Stimulated activated CD8-positive, alpha-beta memory T cell treated with anti-CD3 and anti-CD28 coated beads, Interleukin-4, amount 100 ng/mL, for 1 hour (primary cell): ENCODE data around the gene CDC42SE2.
"Not testable (repeated sequence)": the region's sequence is repeated elsewhere in the genome, so short reads cannot be mapped to it uniquely, and the experiment has no call there.

Experiments used
- DNase-seq, 2 donors: peaks; one replicate each; pipeline ENCODE4 v3.0.0-alpha.2; 2020; ENCODE audit warnings: low read depth in 2 of 2, low spot score in 1 of 2

Gene CDC42SE2

GRCh38 chr5:131387255-131387654 lies 123.4 kb downstream of the CDC42SE2 start:
- DNase-seq: no peak

GRCh38 chr5:131389096-131389868 lies 125.4 kb downstream of the CDC42SE2 start:
- no peak for DNase-seq

GRCh38 chr5:131389869-131390265 lies 126.0 kb downstream of the CDC42SE2 start:
- DNase-seq: no peak

GRCh38 chr5:131392466-131393095 lies 128.7 kb downstream of the CDC42SE2 start:
- DNase-seq: no peak

- DNase-seq: no peak
Measured at GRCh38 chr5:131393498-131393968, 129.7 kb downstream of the CDC42SE2 start.

- no peak for DNase-seq
Measured at GRCh38 chr5:131394128-131394527, 130.3 kb downstream of the CDC42SE2 start.

- DNase-seq: no peak
Measured at GRCh38 chr5:131396015-131396414, 132.2 kb downstream of the CDC42SE2 start.

- no peak for DNase-seq
Measured at GRCh38 chr5:131396630-131397273, 132.9 kb downstream of the CDC42SE2 start.

- not testable (repeated sequence) for DNase-seq
Measured at GRCh38 chr5:131399007-131399406, 135.2 kb downstream of the CDC42SE2 start.

- DNase-seq: no peak
Measured at GRCh38 chr5:131400585-131400984, 136.7 kb downstream of the CDC42SE2 start.

- DNase-seq: no peak
Measured at GRCh38 chr5:131405674-131406073, 141.8 kb downstream of the CDC42SE2 start.

- no peak for DNase-seq
Measured at GRCh38 chr5:131406076-131406475, 142.2 kb downstream of the CDC42SE2 start.

GRCh38 chr5:131406975-131407638 lies 143.3 kb downstream of the CDC42SE2 start:
- DNase-seq: no peak

- DNase-seq: no peak
Measured at GRCh38 chr5:131413605-131414559, 150.0 kb downstream of the CDC42SE2 start.

GRCh38 chr5:131416729-131417128 lies 152.9 kb downstream of the CDC42SE2 start:
- DNase-seq: no peak

GRCh38 chr5:131417240-131417869 lies 153.5 kb downstream of the CDC42SE2 start:
- DNase-seq: peak; percentile 72 to 75

- DNase-seq: no peak
Measured at GRCh38 chr5:131418846-131419245, 155.0 kb downstream of the CDC42SE2 start.

- DNase-seq: no peak
Measured at GRCh38 chr5:131419877-131420276, 156.0 kb downstream of the CDC42SE2 start.

- DNase-seq: no peak
Measured at GRCh38 chr5:131423056-131423455, 159.2 kb downstream of the CDC42SE2 start.

GRCh38 chr5:131426011-131426410 lies 162.2 kb downstream of the CDC42SE2 start:
- DNase-seq: no peak
